ENCODE measurements around the gene CDH4.
"Not testable (repeated sequence)": the region's sequence is repeated elsewhere in the genome, so short reads cannot be mapped to it uniquely, and the experiment has no call there.

The CDH4 gene

GRCh38 chr20:61451009-61451408, 198.9 kb downstream of the CDH4 start:
- Histone ChIP-seq H3K9me2 (replicated peaks; ENCODE audit: insufficient read depth, low read length) (no peaks in the 10 kb centered on the region), H4K20me1 (ENCODE audit: low read depth, low read length) (no peaks in the 10 kb centered on the region), H3K79me2 (ENCODE audit: insufficient read depth, low read length) (no peaks in the 10 kb centered on the region), H3K4me2 (ENCODE audit: low read depth, low read length, poor library complexity, severe bottlenecking) (no peak overlapping the region), H3K27me3 (ENCODE audit: low read length) (no peaks in the 10 kb centered on the region), H2AFZ (ENCODE audit: low read depth, low read length, severe bottlenecking) (no peak overlapping the region), H3F3A (ENCODE audit: insufficient read depth) (no peaks in the 10 kb centered on the region), H3K36me3 (ENCODE audit: low read length) (no peaks in the 10 kb centered on the region), H3K9ac (ENCODE audit: low read length) (no peak overlapping the region), H3K27ac (ENCODE audit: low read depth, low read length) (no peak overlapping the region), H3K9me3 (ENCODE audit: insufficient read depth, low read length) (no peaks in the 10 kb centered on the region), H3K4me3 (ENCODE audit: insufficient read depth, low read length, poor library complexity, severe bottlenecking) (no peak overlapping the region)
- TF ChIP-seq CTCF (IDR thresholded peaks at IDR 0.05; ENCODE audit: insufficient read depth, low read length, poor library complexity, severe bottlenecking) (no peak), EZH2phosphoT487 (conservative IDR thresholded peaks at IDR 0.05; ENCODE audit: low read length) (no peak)

- Histone ChIP-seq H3F3A (ENCODE audit: insufficient read depth) (no peaks in the 10 kb centered on the region), H3K9me3 (ENCODE audit: insufficient read depth, low read length) (no peaks in the 10 kb centered on the region), H3K9ac (ENCODE audit: low read length) (no peak overlapping the region), H3K79me2 (ENCODE audit: insufficient read depth, low read length) (no peaks in the 10 kb centered on the region), H4K20me1 (ENCODE audit: low read depth, low read length) (no peaks in the 10 kb centered on the region), H3K4me2 (ENCODE audit: low read depth, low read length, poor library complexity, severe bottlenecking) (no peak overlapping the region), H3K36me3 (ENCODE audit: low read length) (no peaks in the 10 kb centered on the region), H3K9me2 (replicated peaks; ENCODE audit: insufficient read depth, low read length) (no peaks in the 10 kb centered on the region), H3K4me3 (ENCODE audit: insufficient read depth, low read length, poor library complexity, severe bottlenecking) (no peak overlapping the region), H3K27ac (ENCODE audit: low read depth, low read length) (no peak overlapping the region), H3K27me3 (ENCODE audit: low read length) (no peaks in the 10 kb centered on the region), H2AFZ (ENCODE audit: low read depth, low read length, severe bottlenecking) (no peak overlapping the region)
- no peak for TF ChIP-seq EZH2phosphoT487 (conservative IDR thresholded peaks at IDR 0.05; ENCODE audit: low read length)
- TF ChIP-seq CTCF (IDR thresholded peaks at IDR 0.05; ENCODE audit: insufficient read depth, low read length, poor library complexity, severe bottlenecking), result no peak
Observed at GRCh38 chr20:61451953-61452352, 199.9 kb downstream of the CDH4 start.

GRCh38 chr20:61453219-61453618, 201.2 kb downstream of the CDH4 start:
- H4K20me1 ChIP-seq (ENCODE audit: low read depth, low read length), result no peaks in the 10 kb centered on the region
- no peaks in the 10 kb centered on the region for H3K9me2 ChIP-seq (replicated peaks; ENCODE audit: insufficient read depth, low read length)
- H3K4me2 ChIP-seq (ENCODE audit: low read depth, low read length, poor library complexity, severe bottlenecking), result no peak overlapping the region
- H3F3A ChIP-seq (ENCODE audit: insufficient read depth), result no peaks in the 10 kb centered on the region
- H3K27ac ChIP-seq (ENCODE audit: low read depth, low read length), result no peak overlapping the region
- H2AFZ ChIP-seq (ENCODE audit: low read depth, low read length, severe bottlenecking), result no peak overlapping the region
- no peak overlapping the region for H3K9ac ChIP-seq (ENCODE audit: low read length)
- no peak for TF ChIP-seq CTCF (IDR thresholded peaks at IDR 0.05; ENCODE audit: insufficient read depth, low read length, poor library complexity, severe bottlenecking)
- no peak for TF ChIP-seq EZH2phosphoT487 (conservative IDR thresholded peaks at IDR 0.05; ENCODE audit: low read length)
- no peaks in the 10 kb centered on the region for H3K9me3 ChIP-seq (ENCODE audit: insufficient read depth, low read length)
- no peaks in the 10 kb centered on the region for H3K79me2 ChIP-seq (ENCODE audit: insufficient read depth, low read length)
- H3K36me3 ChIP-seq (ENCODE audit: low read length), result no peaks in the 10 kb centered on the region
- H3K27me3 ChIP-seq (ENCODE audit: low read length), result no peaks in the 10 kb centered on the region
- H3K4me3 ChIP-seq (ENCODE audit: insufficient read depth, low read length, poor library complexity, severe bottlenecking), result no peak overlapping the region

- H3K9me2 ChIP-seq (replicated peaks; ENCODE audit: insufficient read depth, low read length); H3K9ac ChIP-seq (ENCODE audit: low read length); H3K79me2 ChIP-seq (ENCODE audit: insufficient read depth, low read length); H3K36me3 ChIP-seq (ENCODE audit: low read length); H3F3A ChIP-seq (ENCODE audit: insufficient read depth); H3K9me3 ChIP-seq (ENCODE audit: insufficient read depth, low read length); H4K20me1 ChIP-seq (ENCODE audit: low read depth, low read length); H3K4me3 ChIP-seq (ENCODE audit: insufficient read depth, low read length, poor library complexity, severe bottlenecking); H3K27me3 ChIP-seq (ENCODE audit: low read length); H3K4me2 ChIP-seq (ENCODE audit: low read depth, low read length, poor library complexity, severe bottlenecking); H3K27ac ChIP-seq (ENCODE audit: low read depth, low read length); H2AFZ ChIP-seq (ENCODE audit: low read depth, low read length, severe bottlenecking): not testable (repeated sequence)
Observed at GRCh38 chr20:61453623-61454022, 201.6 kb downstream of the CDH4 start.
